Transverse colon (tissue), 4 donors: ENCODE measurements around the gene BMP4. TPM values are rescaled to one million over a fixed set of nuclear protein-coding genes. Genes with fewer than 3 reads are reported as not detected.

Experiments used
- DNase-seq: peaks from one replicate; pipeline ENCODE4 v3.0.0-alpha.2; 2019
- H3K27ac ChIP-seq, 4 donors: fragments of 200-600 bp; sonication (generic); 2 replicates each; pipeline ENCODE4 v1.5.1; 2016 to 2018; ENCODE audit warnings: inconsistent platforms in 4 of 4
- H3K27me3 ChIP-seq: fragments of 200-600 bp; sonication (generic); 2 replicates; pipeline ENCODE4 v1.5.1; 2017; ENCODE audit warnings: inconsistent platforms
- H3K36me3 ChIP-seq, 4 donors: fragments of 200-600 bp; sonication (generic); 2 replicates each; pipeline ENCODE4 v1.5.1; 2017 to 2019; ENCODE audit warnings: inconsistent platforms in 4 of 4
- H3K4me1 ChIP-seq, 4 donors: fragments of 200-600 bp; sonication (generic); 2 replicates each; pipeline ENCODE4 v1.5.1; 2017 to 2020; ENCODE audit warnings: inconsistent platforms in 4 of 4
- H3K4me3 ChIP-seq, 4 donors: fragments of 200-600 bp; sonication (generic); 1 replicate in 1 of 4; 2 replicates in 3 of 4; pipeline versions ENCODE4 v1.5.1 to v1.6.1; 2017 to 2019; ENCODE audit warnings: inconsistent platforms in 4 of 4
- H3K9me3 ChIP-seq, 2 donors: fragments of 200-600 bp; sonication (generic); 2 replicates each; pipeline ENCODE4 v1.5.1; 2017 to 2019; ENCODE audit warnings: inconsistent platforms in 2 of 2
- CTCF ChIP-seq, 5 experiments: fragments of 200-600 bp in 3 of 5; fragments of 450-650 bp in 2 of 5; sonication (generic) in 3 of 5; IDR thresholded peaks; 1 replicate in 2 of 5; 2 replicates in 3 of 5; pipeline ENCODE4 v1.5.1; 2016 to 2017; ENCODE audit warnings: antibody characterized with exemption in 5 of 5, inconsistent platforms in 3 of 5, mild to moderate bottlenecking in 2 of 5, moderate library complexity in 1 of 5
- EP300 ChIP-seq: sonication (generic); formaldehyde crosslinking; IDR thresholded peaks from one replicate; pipeline ENCODE4 v1.6.1; 2017; ENCODE audit warnings: antibody characterized with exemption, low read depth
- POLR2A ChIP-seq: fragments of 450-650 bp; IDR thresholded peaks from one replicate; pipeline ENCODE4 v1.6.1; 2016; ENCODE audit warnings: antibody characterized with exemption, mild to moderate bottlenecking, moderate library complexity
- POLR2AphosphoS5 ChIP-seq, 3 donors: sonication (generic); formaldehyde crosslinking; IDR thresholded peaks; one replicate each; pipeline ENCODE4 v1.6.1; 2016; ENCODE audit warnings: antibody characterized with exemption in 3 of 3
- whole genome bisulfite sequencing, 2 donors: methylation state at CpG; one replicate each; pipeline ENCODE4 v1.1.5; 2018; ENCODE audit warnings: low coverage in 1 of 2; 5-methylcytosine and 5-hydroxymethylcytosine counted together
- in situ Hi-C, 4 donors: fragments of 200-750 bp; cut with MboI; loops; one replicate each; pipeline versions ENCODE4 v1.15.0 to v1.15.1; 2017; ENCODE audit warnings: low sequenced_read_pairs in 3 of 4, low pct_ligation_motif_present in 1 of 4, low pct_unique_long_range_greater_than_20kb in 1 of 4
- intact Hi-C: fragments of 100-400 bp; cut with DNase I; formaldehyde crosslinking; loops from one replicate; pipeline ENCODE4 v1.15.1; 2023; ENCODE audit warnings: low total_unique reads
- total RNA-seq, 4 donors: library from RNA; depleted of rRNA; stranded (reverse); fragments of >200 nt; gene quantifications; one replicate each; pipeline ENCODE4 v1.1.0, GENCODE V29; 2016

BMP4 gene
- total RNA-seq, 4 donors from 2014 or later = 7.2 to 56.5 (median 12.4) TPM

- H3K4me1 ChIP-seq = no peaks in the 10 kb centered on the region
- in situ Hi-C loops (no loop called here), intact Hi-C loops (no loop called here)
- 60 to 75% methylated on average over 3 of the region's 3 CpGs for WGBS, 2 donors
- H3K36me3 ChIP-seq = no peaks in the 10 kb centered on the region
- H3K27ac ChIP-seq = no peak overlapping the region
- H3K9me3 ChIP-seq = no peaks in the 10 kb centered on the region
- no peak for TF ChIP-seq POLR2AphosphoS5 (IDR thresholded peaks at IDR 0.05)
- TF ChIP-seq EP300 = no peak
- no peak for TF ChIP-seq CTCF (IDR thresholded peaks at IDR 0.05)
- no peak for TF ChIP-seq POLR2A
- no peaks in the 10 kb centered on the region for H3K27me3 ChIP-seq
- no peak overlapping the region for H3K4me3 ChIP-seq
- no peak for DNase-seq
Measured at GRCh38 chr14:53978194-53978593, 21.6 kb upstream of the BMP4 start.

- Histone ChIP-seq H3K36me3 (no peaks in the 10 kb centered on the region), H3K4me3 (no peak overlapping the region), H3K27me3 (no peaks in the 10 kb centered on the region), H3K9me3 (no peaks in the 10 kb centered on the region), H3K4me1 (no peaks in the 10 kb centered on the region), H3K27ac (no peak overlapping the region)
- 60 to 80% methylated on average over 4 to 5 of the region's 5 CpGs for WGBS, 2 donors
- no peak for DNase-seq
- intact Hi-C loops (no loop called here), in situ Hi-C loops (no loop called here)
- no peak for TF ChIP-seq POLR2A
- TF ChIP-seq POLR2AphosphoS5 (IDR thresholded peaks at IDR 0.05) = no peak
- no peak for TF ChIP-seq CTCF (IDR thresholded peaks at IDR 0.05)
- TF ChIP-seq EP300 = no peak
Measured at GRCh38 chr14:53975444-53975843, 18.8 kb upstream of the BMP4 start.

- H3K27ac ChIP-seq = no peak overlapping the region
- H3K4me3 ChIP-seq = no peak overlapping the region
- H3K36me3 ChIP-seq = no peaks in the 10 kb centered on the region
- WGBS, 2 donors = 60 to 63% methylated on average over 3 to 4 of the region's 4 CpGs
- no peak for DNase-seq
- intact Hi-C loops = no loop called here
- H3K9me3 ChIP-seq = no peaks in the 10 kb centered on the region
- no peaks in the 10 kb centered on the region for H3K27me3 ChIP-seq
- TF ChIP-seq CTCF (IDR thresholded peaks at IDR 0.05) = no peak
- no peak for TF ChIP-seq POLR2AphosphoS5 (IDR thresholded peaks at IDR 0.05)
- TF ChIP-seq POLR2A = no peak
- no peak for TF ChIP-seq EP300
- no peaks in the 10 kb centered on the region for H3K4me1 ChIP-seq
- in situ Hi-C loops = loop anchor here in 1 of 4 donors (25.0 kb wide), 1 partner anchor 366 kb away; no protein-coding TSS in a partner anchor
Measured at GRCh38 chr14:53971521-53971920, 14.9 kb upstream of the BMP4 start.

GRCh38 chr14:53969326-53969725, 12.7 kb upstream of the BMP4 start:
- no peak overlapping the region for H3K27ac ChIP-seq
- no peaks in the 10 kb centered on the region for H3K36me3 ChIP-seq
- no peaks in the 10 kb centered on the region for H3K9me3 ChIP-seq
- in situ Hi-C loops = loop anchor here in 1 of 4 donors (25.0 kb wide), 1 partner anchor 368 kb away; no protein-coding TSS in a partner anchor
- no peaks in the 10 kb centered on the region for H3K4me1 ChIP-seq
- TF ChIP-seq POLR2A = no peak
- TF ChIP-seq CTCF (IDR thresholded peaks at IDR 0.05) = no peak
- TF ChIP-seq EP300 = no peak
- TF ChIP-seq POLR2AphosphoS5 (IDR thresholded peaks at IDR 0.05) = no peak
- peaks cover 3% of the 10 kb centered on the region for H3K27me3 ChIP-seq
- intact Hi-C loops = no loop called here
- DNase-seq = no peak
- no peak overlapping the region for H3K4me3 ChIP-seq
